HCT116 (cell line): ENCODE data around the gene CSRP3.

Experiments used
- ATF3 ChIP-seq: IDR thresholded peaks from 2 replicates; pipeline ENCODE4 v1.6.1; 2012
- CTCF ChIP-seq, 3 experiments: fragments of 200-600 bp in 1 of 3; sonication (generic) in 1 of 3; IDR thresholded peaks in 2 of 3; conservative IDR thresholded peaks in 1 of 3; 2 replicates each; pipeline ENCODE4 v1.5.1; 2012 to 2017; ENCODE audit warnings: low read depth in 2 of 3, low read length in 2 of 3, antibody characterized with exemption in 1 of 3, borderline replicate concordance in 1 of 3, control low read depth in 1 of 3, mild to moderate bottlenecking in 1 of 3, mixed read lengths in 1 of 3, mixed run types in 1 of 3, moderate library complexity in 1 of 3; ENCODE audit not compliant: insufficient read depth in 1 of 3
- EGR1 ChIP-seq: IDR thresholded peaks from 2 replicates; pipeline ENCODE4 v1.6.1; 2012; ENCODE audit warnings: low read depth
- EZH2phosphoT487 ChIP-seq: fragments of 200-600 bp; IDR thresholded peaks from 2 replicates; pipeline ENCODE4 v1.6.1; 2018; ENCODE audit warnings: antibody characterized with exemption, borderline replicate concordance
- JUND ChIP-seq: IDR thresholded peaks from 2 replicates; pipeline ENCODE4 v1.6.1; 2012
- MAX ChIP-seq: IDR thresholded peaks from 2 replicates; pipeline ENCODE4 v1.6.1; 2012
- POLR2A ChIP-seq: IDR thresholded peaks from 2 replicates; pipeline ENCODE4 v1.7.0; 2011; ENCODE audit warnings: borderline replicate concordance; ENCODE audit not compliant: insufficient read depth, insufficient read length; ENCODE audit errors: extremely low read depth
- RAD21 ChIP-seq: IDR thresholded peaks from 2 replicates; pipeline ENCODE4 v1.6.1; 2012; ENCODE audit warnings: low read depth, mild to moderate bottlenecking
- REST ChIP-seq: IDR thresholded peaks from 2 replicates; pipeline ENCODE4 v1.6.1; 2012; ENCODE audit warnings: low read depth

GRCh38 chr11:19242179-19242932, 40.6 kb upstream of the CSRP3 start:
- TF ChIP-seq CTCF (IDR thresholded peaks at IDR 0.05 in 2 of 3, conservative IDR thresholded peaks at IDR 0.05 in 1 of 3; ENCODE audit: borderline replicate concordance in 1 of 3, insufficient read depth in 1 of 3, low read depth in 2 of 3, low read length in 2 of 3), result no peak
- no peak for TF ChIP-seq JUND
- TF ChIP-seq EGR1, result no peak
- no peak for TF ChIP-seq RAD21
- TF ChIP-seq ATF3, result no peak
- TF ChIP-seq POLR2A, result no peak
- TF ChIP-seq REST, result no peak
- TF ChIP-seq EZH2phosphoT487, result no peak
- no peak for TF ChIP-seq MAX
